ENCODE measurements around the gene MICU1.

GRCh38 chr10:72329290-72330068, 296.4 kb downstream of the MICU1 start:
- TF ChIP-seq CTCF (IDR thresholded peaks at IDR 0.05) (no peak), GABPA (IDR thresholded peaks at IDR 0.05; ENCODE audit: low read depth) (no peak), MAX (IDR thresholded peaks at IDR 0.05; ENCODE audit: low read depth) (no peak), POLR2AphosphoS5 (IDR thresholded peaks at IDR 0.05; ENCODE audit: low read depth, low read length) (no peak), USF2 (IDR thresholded peaks at IDR 0.05; ENCODE audit: borderline replicate concordance, low read depth, low read length) (no peak), REST (IDR thresholded peaks at IDR 0.05; ENCODE audit: low read depth, low read length) (no peak)
